Testis (tissue), 3 donors: ENCODE results near the gene HNRNPC. TPM values are rescaled to one million over a fixed set of nuclear protein-coding genes. Genes with fewer than 3 reads are reported as not detected.

ENCODE experiments used
- DNase-seq: peaks from one replicate; pipeline ENCODE4 v3.0.0-alpha.2; 2019
- H3K27ac ChIP-seq, 2 donors: fragments of 200-600 bp; sonication (generic); one replicate each; pipeline ENCODE4 v1.5.1; 2019
- H3K27me3 ChIP-seq: fragments of 200-600 bp; sonication (generic); one replicate; pipeline ENCODE4 v1.5.1; 2019
- H3K36me3 ChIP-seq: fragments of 200-600 bp; sonication (generic); one replicate; pipeline ENCODE4 v1.5.1; 2017; ENCODE audit warnings: low read depth; ENCODE audit errors: missing control alignments
- H3K4me1 ChIP-seq: fragments of 200-600 bp; sonication (generic); one replicate; pipeline ENCODE4 v1.5.1; 2019
- H3K4me3 ChIP-seq, 2 donors: fragments of 200-600 bp; sonication (generic); one replicate each; pipeline ENCODE4 v1.5.1; 2017 to 2019
- H3K9me3 ChIP-seq: fragments of 200-600 bp; sonication (generic); one replicate; pipeline ENCODE4 v1.5.1; 2017
- CTCF ChIP-seq, 3 experiments: fragments of 450-650 bp in 2 of 3; fragments of 200-600 bp in 1 of 3; sonication (generic) in 1 of 3; IDR thresholded peaks; one replicate each; pipeline ENCODE4 v1.5.1; 2016 to 2019; ENCODE audit warnings: antibody characterized with exemption in 3 of 3, mild to moderate bottlenecking in 2 of 3, moderate library complexity in 1 of 3
- POLR2A ChIP-seq: fragments of 450-650 bp; IDR thresholded peaks from one replicate; pipeline ENCODE4 v1.6.1; 2017; ENCODE audit warnings: antibody characterized with exemption, mild to moderate bottlenecking, moderate library complexity
- WGBS, 2 donors: methylation state at CpG; one replicate each; pipeline ENCODE4 v1.1.5; 2018; 5-methylcytosine and 5-hydroxymethylcytosine counted together
- intact Hi-C: fragments of 100-400 bp; cut with DNase I; formaldehyde crosslinking; loops from one replicate; pipeline ENCODE4 v1.15.1; 2023; ENCODE audit warnings: low total_unique reads
- polyA plus RNA-seq: library from polyadenylated mRNA; stranded (reverse); fragments of 350-450 nt; fragmentation: Illumina TruSeq; extraction: RNeasy Lipid Tissue Mini Kit (QIAGEN cat#74804); gene quantifications from one replicate; pipeline ENCODE4 v1.2.3, GENCODE V29; 2014; ENCODE audit warnings: low read depth, low replicate concordance; ENCODE audit not compliant: insufficient read depth
- total RNA-seq, 2 donors: library from RNA; depleted of rRNA; stranded (reverse); fragments of >200 nt; gene quantifications; one replicate each; pipeline ENCODE4 v1.2.3, GENCODE V29; 2016

The HNRNPC gene
- total and polyA plus RNA-seq, 3 donors from 2014 or later, result 317 to 443 (median 399) TPM

DNA sequence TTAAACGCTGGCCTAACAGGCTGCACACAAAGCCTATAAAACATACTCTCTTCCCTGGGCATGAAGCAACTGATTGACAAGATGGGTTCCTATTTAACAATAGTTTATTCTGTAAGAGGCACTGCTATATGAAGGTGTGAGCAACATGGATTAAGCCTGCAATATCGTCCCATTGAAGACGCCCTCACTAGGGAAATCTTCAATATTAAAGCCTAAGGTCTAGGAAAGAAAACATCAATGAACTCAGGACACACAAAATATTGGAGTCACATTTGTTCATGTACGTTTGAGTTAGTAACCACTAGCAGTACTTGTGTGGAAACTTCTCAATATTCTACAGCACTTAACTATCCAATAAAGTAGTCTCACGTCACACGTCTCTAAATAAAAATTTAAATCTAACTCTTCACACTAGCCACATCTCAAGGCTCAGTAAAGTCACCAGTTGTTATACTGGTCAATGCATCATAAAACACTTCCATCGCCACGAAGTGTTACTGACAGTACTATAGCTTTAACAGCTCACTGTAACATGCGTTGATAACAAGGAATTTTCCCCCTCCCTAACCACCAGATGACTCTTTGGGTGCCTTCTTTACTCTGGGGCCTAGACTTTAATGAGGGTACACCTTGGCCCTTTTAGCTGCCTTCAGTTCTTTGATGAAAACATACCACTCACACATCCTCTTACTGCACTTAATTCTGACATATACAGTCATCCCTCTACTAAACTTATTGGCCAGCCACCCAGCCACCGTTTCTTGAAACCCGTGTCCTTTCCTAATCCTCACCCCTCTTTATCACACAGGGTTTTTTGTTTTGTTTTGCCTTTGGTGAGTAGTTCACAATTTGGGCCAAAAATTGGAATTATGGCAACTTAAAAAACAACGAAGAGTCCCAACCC, 63.3 kb downstream of the HNRNPC start:
- no peak overlapping the region for H3K4me3 ChIP-seq
- no peak overlapping the region for H3K27ac ChIP-seq
- no peaks in the 10 kb centered on the region for H3K4me1 ChIP-seq
- WGBS, 2 donors, result 86% methylated on average over 12 of the region's 12 CpGs
- H3K36me3 ChIP-seq, result no peaks in the 10 kb centered on the region
- DNase-seq, result no peak
- no peak for TF ChIP-seq CTCF (IDR thresholded peaks at IDR 0.05)
- no peak for TF ChIP-seq POLR2A
- intact Hi-C loops, result no loop called here
- H3K27me3 ChIP-seq, result no peaks in the 10 kb centered on the region
- H3K9me3 ChIP-seq, result no peaks in the 10 kb centered on the region

DNA sequence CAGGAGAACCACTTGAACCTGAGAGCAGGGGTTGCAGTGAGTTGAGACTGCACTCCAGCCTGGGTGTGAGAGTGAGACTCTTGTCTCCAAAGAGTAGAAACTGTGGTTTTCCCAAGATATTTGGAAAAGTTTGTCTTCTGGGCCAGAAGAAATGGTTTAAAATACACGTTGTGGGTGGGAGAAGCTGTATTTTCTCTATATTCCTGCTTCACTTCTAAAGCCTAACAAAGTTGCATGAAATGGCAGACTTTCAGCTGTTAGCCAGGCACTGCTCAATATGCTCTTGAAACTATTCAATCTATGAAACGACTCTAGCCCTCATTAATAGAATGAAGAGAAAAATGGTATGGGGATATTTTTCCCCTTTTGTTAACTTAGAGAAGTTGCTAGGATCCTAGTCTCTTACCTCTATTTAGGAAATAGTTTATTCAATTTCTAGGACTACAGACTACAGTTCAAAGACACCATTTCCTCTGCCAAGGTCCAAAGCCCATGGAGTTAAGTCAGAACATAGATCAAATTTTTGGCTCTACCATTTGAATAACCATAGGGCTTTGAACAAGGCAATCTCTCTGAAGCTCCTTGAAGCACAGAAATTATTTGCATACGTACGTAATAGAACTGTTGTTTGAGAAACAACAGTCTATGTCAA, 64.1 kb downstream of the HNRNPC start:
- TF ChIP-seq POLR2A, result no peak
- TF ChIP-seq CTCF (IDR thresholded peaks at IDR 0.05), result no peak
- intact Hi-C loops, result no loop called here
- Histone ChIP-seq H3K4me3 (no peak overlapping the region), H3K27ac (no peak overlapping the region), H3K4me1 (no peaks in the 10 kb centered on the region), H3K9me3 (no peaks in the 10 kb centered on the region), H3K27me3 (no peaks in the 10 kb centered on the region), H3K36me3 (no peaks in the 10 kb centered on the region)
- WGBS, 2 donors, result 80 to 83% methylated on average over 4 of the region's 4 CpGs
- DNase-seq, result no peak

DNA sequence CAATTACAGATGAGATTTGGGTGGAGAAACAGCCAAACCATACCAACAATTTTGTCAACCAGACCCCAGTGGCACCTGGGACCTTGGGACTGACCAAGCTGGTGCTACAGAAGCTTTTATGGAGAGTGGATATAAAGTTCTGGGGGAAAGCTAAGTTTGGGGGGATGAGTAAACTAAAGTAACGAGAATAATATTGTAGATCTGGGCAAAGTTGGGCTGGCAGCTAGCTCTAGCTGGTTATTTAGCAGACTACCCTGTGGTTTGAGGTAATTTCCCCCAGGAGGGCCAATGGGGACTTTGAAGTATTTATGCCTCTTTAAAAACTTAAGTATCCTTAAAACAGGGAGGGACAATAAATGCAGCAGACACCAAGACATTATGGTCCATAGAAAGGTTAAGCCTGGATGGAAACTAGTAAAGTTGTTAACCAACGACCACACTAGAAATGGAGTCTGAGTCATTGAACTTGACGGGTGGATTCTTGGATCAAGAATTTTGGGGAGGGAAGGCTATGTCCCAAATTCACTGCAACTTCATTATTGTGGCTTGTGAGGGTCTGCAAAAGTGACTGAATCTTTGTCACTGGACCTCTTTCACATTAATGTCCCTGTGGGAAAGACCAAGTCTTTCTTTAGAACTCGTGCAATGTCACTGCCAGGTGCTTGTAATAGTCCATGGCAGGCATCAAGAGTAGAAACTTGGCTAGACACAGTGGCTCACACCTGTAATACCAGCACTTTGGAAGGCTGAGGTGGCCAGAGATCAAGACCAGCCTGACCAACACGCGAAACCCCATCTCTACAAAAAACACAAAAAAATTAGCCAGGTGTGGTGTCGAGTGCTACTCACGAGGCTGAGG, 64.8 kb downstream of the HNRNPC start:
- no peaks in the 10 kb centered on the region for H3K36me3 ChIP-seq
- no peak overlapping the region for H3K27ac ChIP-seq
- H3K4me3 ChIP-seq, result no peak overlapping the region
- H3K9me3 ChIP-seq, result no peaks in the 10 kb centered on the region
- TF ChIP-seq POLR2A, result no peak
- no peak for TF ChIP-seq CTCF (IDR thresholded peaks at IDR 0.05)
- no peaks in the 10 kb centered on the region for H3K4me1 ChIP-seq
- 89 to 91% methylated on average over 8 of the region's 8 CpGs for WGBS, 2 donors
- DNase-seq, result no peak
- intact Hi-C loops, result no loop called here
- H3K27me3 ChIP-seq, result no peaks in the 10 kb centered on the region

GRCh38 chr14:21203470-21204166, 65.6 kb downstream of the HNRNPC start:
- H3K36me3 ChIP-seq, result no peaks in the 10 kb centered on the region
- no peak overlapping the region for H3K4me3 ChIP-seq
- WGBS, 2 donors, result 67 to 75% methylated on average over 8 of the region's 8 CpGs
- no peak for TF ChIP-seq POLR2A
- TF ChIP-seq CTCF (IDR thresholded peaks at IDR 0.05), result no peak
- intact Hi-C loops, result no loop called here
- no peak for DNase-seq
- H3K9me3 ChIP-seq, result no peaks in the 10 kb centered on the region
- no peak overlapping the region for H3K27ac ChIP-seq
- no peaks in the 10 kb centered on the region for H3K27me3 ChIP-seq
- no peaks in the 10 kb centered on the region for H3K4me1 ChIP-seq
